Measurements from ENCODE around the gene FARSA. TPM values are rescaled to one million over a fixed set of nuclear protein-coding genes. Genes with fewer than 3 reads are reported as not detected.
A peak's percentile ranks its signal among the peaks of the same experiment; 100 is the strongest.

FARSA gene
- total RNA-seq, 1 donor = 134 TPM

GRCh38 chr19:12872941-12873890 lies 60.3 kb downstream of the FARSA start:
- DNase-seq (ENCODE audit: low read depth in 2 of 3, low spot score in 2 of 3) = peak in 2 of 3 donors; percentile 81

Small RNAs within 50 kb of the gene (small RNA-seq; reads per million reads assigned to genes)
- gene MIR5695 = 1.1 reads per million, percentile 41 among the genes with 10 or more reads in this experiment
- gene MIR6515 = 2.4 reads per million, percentile 72 among the genes with 10 or more reads in this experiment

Other genes with a start within 250 kb of the FARSA start
- not detected for gene GNG14, start 245.7 kb downstream of the FARSA start, total RNA-seq
- gene FBXW9, start 237.1 kb downstream of the FARSA start, total RNA-seq = 31.2 TPM
- 68.1 TPM for gene TNPO2, start 209.8 kb downstream of the FARSA start, total RNA-seq
- 162 TPM for gene TRIR, start 199.0 kb downstream of the FARSA start, total RNA-seq
- gene GET3, start 196.2 kb downstream of the FARSA start, total RNA-seq = 106 TPM
- not detected for gene BEST2, start 181.9 kb downstream of the FARSA start, total RNA-seq
- gene HOOK2, start 158.2 kb downstream of the FARSA start, total RNA-seq = 29.9 TPM
- 700 TPM for gene JUNB, start 142.2 kb downstream of the FARSA start, total RNA-seq
- gene PRDX2, start 131.9 kb downstream of the FARSA start, total RNA-seq = 278 TPM
- gene THSD8, start 131.6 kb downstream of the FARSA start, total RNA-seq = not detected
- gene RNASEH2A, start 127.1 kb downstream of the FARSA start, total RNA-seq = 35.0 TPM
- not detected for gene RTBDN, start 99.1 kb downstream of the FARSA start, total RNA-seq
- gene MAST1, start 95.2 kb downstream of the FARSA start, total RNA-seq = 7.3 TPM
- 25.6 TPM for gene DNASE2, start 52.3 kb downstream of the FARSA start, total RNA-seq
- gene KLF1, start 46.5 kb downstream of the FARSA start, total RNA-seq = 71.4 TPM
- gene GCDH, start 42.6 kb downstream of the FARSA start, total RNA-seq = 87.3 TPM
- 0.27 TPM for gene SYCE2, start 14.4 kb downstream of the FARSA start, total RNA-seq
- 1,092 TPM for gene CALR, start 4.9 kb upstream of the FARSA start, total RNA-seq
- gene RAD23A, start 12.2 kb upstream of the FARSA start, total RNA-seq = 84.3 TPM
- gene GADD45GIP1, start 23.5 kb upstream of the FARSA start, total RNA-seq = 24.5 TPM
- under 0.01 TPM for gene DAND5, start 35.9 kb upstream of the FARSA start, total RNA-seq
- gene NFIX, start 61.8 kb upstream of the FARSA start, total RNA-seq = 23.4 TPM
- 305 TPM for gene LYL1, start 169.1 kb upstream of the FARSA start, total RNA-seq
- gene TRMT1, start 183.0 kb upstream of the FARSA start, total RNA-seq = 60.9 TPM
- gene NACC1, start 184.6 kb upstream of the FARSA start, total RNA-seq = 73.5 TPM
- 86.2 TPM for gene STX10, start 216.7 kb upstream of the FARSA start, total RNA-seq
- 382 TPM for gene IER2, start 216.7 kb upstream of the FARSA start, total RNA-seq